ENCODE results near the gene KANSL1. TPM values are rescaled to one million over a fixed set of nuclear protein-coding genes. Genes with fewer than 3 reads are reported as not detected.

Gene KANSL1
- total RNA-seq, 1 experiment from 2014 or later, result 72.7 TPM

DNA sequence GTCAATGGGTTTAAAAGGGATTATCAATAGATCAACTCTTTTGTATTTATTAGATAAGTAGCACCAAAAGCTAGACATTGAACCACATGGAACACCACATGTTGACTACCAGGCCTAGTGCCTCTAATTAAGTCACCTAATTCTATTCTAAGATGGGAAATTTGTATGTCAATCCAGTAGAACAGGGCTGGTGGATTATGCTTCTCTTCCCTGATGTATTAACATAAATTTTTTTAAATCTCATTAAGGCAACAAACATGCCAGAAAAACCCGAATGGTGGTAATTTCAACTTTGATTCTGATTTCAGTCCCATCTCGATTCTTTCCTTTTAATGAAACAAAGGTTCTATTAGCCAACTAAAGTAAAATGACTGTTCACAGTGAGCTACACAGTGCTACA lies 92.6 kb downstream of the KANSL1 start:
- Mint-ChIP-seq H3K36me3 (no peaks in the 10 kb centered on the region; the same call in 1 of the 2 replicates), H3K4me3 (no peak overlapping the region), H3K27me3 (ENCODE audit: low read depth) (no peaks in the 10 kb centered on the region), H3K27ac (peak overlapping the region; percentile 97), H3K9me3 (no peaks in the 10 kb centered on the region), H3K4me1 (peaks cover 55% of the 10 kb centered on the region)
- ChIA-PET POLR2A (no interaction called here), CTCF (interaction anchor here (0.5 to 1.4 kb wide), 2 partner anchors 38 to 92 kb away, joined by 4 read pairs; partner anchors contain the start of gene KANSL1)
- DNase-seq (ENCODE audit: low spot score), result no peak
- no peak for TF ChIP-seq CREB1 (CRISPR knock-in tag; IDR thresholded peaks at IDR 0.05)
- no peak for TF ChIP-seq ZNF232 (CRISPR knock-in tag; IDR thresholded peaks at IDR 0.05)
- TF ChIP-seq ATF3 (CRISPR knock-in tag; conservative IDR thresholded peaks at IDR 0.05), result no peak
- TF ChIP-seq, protein P1, sequence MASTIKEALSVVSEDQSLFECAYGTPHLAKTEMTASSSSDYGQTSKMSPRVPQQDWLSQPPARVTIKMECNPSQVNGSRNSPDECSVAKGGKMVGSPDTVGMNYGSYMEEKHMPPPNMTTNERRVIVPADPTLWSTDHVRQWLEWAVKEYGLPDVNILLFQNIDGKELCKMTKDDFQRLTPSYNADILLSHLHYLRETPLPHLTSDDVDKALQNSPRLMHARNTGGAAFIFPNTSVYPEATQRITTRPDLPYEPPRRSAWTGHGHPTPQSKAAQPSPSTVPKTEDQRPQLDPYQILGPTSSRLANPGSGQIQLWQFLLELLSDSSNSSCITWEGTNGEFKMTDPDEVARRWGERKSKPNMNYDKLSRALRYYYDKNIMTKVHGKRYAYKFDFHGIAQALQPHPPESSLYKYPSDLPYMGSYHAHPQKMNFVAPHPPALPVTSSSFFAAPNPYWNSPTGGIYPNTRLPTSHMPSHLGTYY (CRISPR knock-in tag; IDR thresholded peaks at IDR 0.05), result no peak
- no peak for TF ChIP-seq JAZF1 (CRISPR knock-in tag; IDR thresholded peaks at IDR 0.05)
- TF ChIP-seq SOX15 (CRISPR knock-in tag; IDR thresholded peaks at IDR 0.05), result no peak
- no peak for TF ChIP-seq RELA (CRISPR knock-in tag; IDR thresholded peaks at IDR 0.05; ENCODE audit: borderline replicate concordance)
- TF ChIP-seq ZSCAN18 (CRISPR knock-in tag; IDR thresholded peaks at IDR 0.05), result no peak
- TF ChIP-seq USF1 (CRISPR knock-in tag; IDR thresholded peaks at IDR 0.05), result no peak
- TF ChIP-seq TP53 (CRISPR knock-in tag; IDR thresholded peaks at IDR 0.05), result no peak
- no peak for TF ChIP-seq FOXK1 (CRISPR knock-in tag; IDR thresholded peaks at IDR 0.05)
- TF ChIP-seq, protein P2, sequence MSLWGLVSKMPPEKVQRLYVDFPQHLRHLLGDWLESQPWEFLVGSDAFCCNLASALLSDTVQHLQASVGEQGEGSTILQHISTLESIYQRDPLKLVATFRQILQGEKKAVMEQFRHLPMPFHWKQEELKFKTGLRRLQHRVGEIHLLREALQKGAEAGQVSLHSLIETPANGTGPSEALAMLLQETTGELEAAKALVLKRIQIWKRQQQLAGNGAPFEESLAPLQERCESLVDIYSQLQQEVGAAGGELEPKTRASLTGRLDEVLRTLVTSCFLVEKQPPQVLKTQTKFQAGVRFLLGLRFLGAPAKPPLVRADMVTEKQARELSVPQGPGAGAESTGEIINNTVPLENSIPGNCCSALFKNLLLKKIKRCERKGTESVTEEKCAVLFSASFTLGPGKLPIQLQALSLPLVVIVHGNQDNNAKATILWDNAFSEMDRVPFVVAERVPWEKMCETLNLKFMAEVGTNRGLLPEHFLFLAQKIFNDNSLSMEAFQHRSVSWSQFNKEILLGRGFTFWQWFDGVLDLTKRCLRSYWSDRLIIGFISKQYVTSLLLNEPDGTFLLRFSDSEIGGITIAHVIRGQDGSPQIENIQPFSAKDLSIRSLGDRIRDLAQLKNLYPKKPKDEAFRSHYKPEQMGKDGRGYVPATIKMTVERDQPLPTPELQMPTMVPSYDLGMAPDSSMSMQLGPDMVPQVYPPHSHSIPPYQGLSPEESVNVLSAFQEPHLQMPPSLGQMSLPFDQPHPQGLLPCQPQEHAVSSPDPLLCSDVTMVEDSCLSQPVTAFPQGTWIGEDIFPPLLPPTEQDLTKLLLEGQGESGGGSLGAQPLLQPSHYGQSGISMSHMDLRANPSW (CRISPR knock-in tag; conservative IDR thresholded peaks at IDR 0.05; ENCODE audit: low read depth), result no peak
- no peak for ATAC-seq

- Mint-ChIP-seq H3K4me1 (peaks cover 60% of the 10 kb centered on the region), H3K27ac (no peak overlapping the region), H3K36me3 (no peaks in the 10 kb centered on the region; the same call in 1 of the 2 replicates), H3K27me3 (ENCODE audit: low read depth) (no peaks in the 10 kb centered on the region), H3K4me3 (no peak overlapping the region), H3K9me3 (no peaks in the 10 kb centered on the region)
- CTCF ChIA-PET, result no interaction called here
- POLR2A ChIA-PET, result interaction anchor here (0.6 kb wide), 1 partner anchor 21 kb away, joined by 4 read pairs; no protein-coding TSS in a partner anchor
- ATAC-seq (no peak), DNase-seq (ENCODE audit: low spot score) (no peak)
- TF ChIP-seq TEAD1 (CRISPR knock-in tag; IDR thresholded peaks at IDR 0.05), result no peak
- TF ChIP-seq ARID4B (CRISPR knock-in tag; IDR thresholded peaks at IDR 0.05; ENCODE audit: borderline replicate concordance), result no peak
- TF ChIP-seq, protein P3, sequence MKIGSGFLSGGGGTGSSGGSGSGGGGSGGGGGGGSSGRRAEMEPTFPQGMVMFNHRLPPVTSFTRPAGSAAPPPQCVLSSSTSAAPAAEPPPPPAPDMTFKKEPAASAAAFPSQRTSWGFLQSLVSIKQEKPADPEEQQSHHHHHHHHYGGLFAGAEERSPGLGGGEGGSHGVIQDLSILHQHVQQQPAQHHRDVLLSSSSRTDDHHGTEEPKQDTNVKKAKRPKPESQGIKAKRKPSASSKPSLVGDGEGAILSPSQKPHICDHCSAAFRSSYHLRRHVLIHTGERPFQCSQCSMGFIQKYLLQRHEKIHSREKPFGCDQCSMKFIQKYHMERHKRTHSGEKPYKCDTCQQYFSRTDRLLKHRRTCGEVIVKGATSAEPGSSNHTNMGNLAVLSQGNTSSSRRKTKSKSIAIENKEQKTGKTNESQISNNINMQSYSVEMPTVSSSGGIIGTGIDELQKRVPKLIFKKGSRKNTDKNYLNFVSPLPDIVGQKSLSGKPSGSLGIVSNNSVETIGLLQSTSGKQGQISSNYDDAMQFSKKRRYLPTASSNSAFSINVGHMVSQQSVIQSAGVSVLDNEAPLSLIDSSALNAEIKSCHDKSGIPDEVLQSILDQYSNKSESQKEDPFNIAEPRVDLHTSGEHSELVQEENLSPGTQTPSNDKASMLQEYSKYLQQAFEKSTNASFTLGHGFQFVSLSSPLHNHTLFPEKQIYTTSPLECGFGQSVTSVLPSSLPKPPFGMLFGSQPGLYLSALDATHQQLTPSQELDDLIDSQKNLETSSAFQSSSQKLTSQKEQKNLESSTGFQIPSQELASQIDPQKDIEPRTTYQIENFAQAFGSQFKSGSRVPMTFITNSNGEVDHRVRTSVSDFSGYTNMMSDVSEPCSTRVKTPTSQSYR (CRISPR knock-in tag; IDR thresholded peaks at IDR 0.05), result no peak
- TF ChIP-seq, protein P4, sequence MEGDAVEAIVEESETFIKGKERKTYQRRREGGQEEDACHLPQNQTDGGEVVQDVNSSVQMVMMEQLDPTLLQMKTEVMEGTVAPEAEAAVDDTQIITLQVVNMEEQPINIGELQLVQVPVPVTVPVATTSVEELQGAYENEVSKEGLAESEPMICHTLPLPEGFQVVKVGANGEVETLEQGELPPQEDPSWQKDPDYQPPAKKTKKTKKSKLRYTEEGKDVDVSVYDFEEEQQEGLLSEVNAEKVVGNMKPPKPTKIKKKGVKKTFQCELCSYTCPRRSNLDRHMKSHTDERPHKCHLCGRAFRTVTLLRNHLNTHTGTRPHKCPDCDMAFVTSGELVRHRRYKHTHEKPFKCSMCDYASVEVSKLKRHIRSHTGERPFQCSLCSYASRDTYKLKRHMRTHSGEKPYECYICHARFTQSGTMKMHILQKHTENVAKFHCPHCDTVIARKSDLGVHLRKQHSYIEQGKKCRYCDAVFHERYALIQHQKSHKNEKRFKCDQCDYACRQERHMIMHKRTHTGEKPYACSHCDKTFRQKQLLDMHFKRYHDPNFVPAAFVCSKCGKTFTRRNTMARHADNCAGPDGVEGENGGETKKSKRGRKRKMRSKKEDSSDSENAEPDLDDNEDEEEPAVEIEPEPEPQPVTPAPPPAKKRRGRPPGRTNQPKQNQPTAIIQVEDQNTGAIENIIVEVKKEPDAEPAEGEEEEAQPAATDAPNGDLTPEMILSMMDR (IDR thresholded peaks at IDR 0.05), result no peak
Observed at GRCh38 chr17:46099865-46100264, 93.4 kb downstream of the KANSL1 start.

Data from WTC11 (cell line).